ENCODE measurements around the gene NAV2. TPM values are rescaled to one million over a fixed set of nuclear protein-coding genes. Genes with fewer than 3 reads are reported as not detected.

NAV2 gene
- total RNA-seq, 1 experiment from 2014 or later, result 2.1 TPM

DNA sequence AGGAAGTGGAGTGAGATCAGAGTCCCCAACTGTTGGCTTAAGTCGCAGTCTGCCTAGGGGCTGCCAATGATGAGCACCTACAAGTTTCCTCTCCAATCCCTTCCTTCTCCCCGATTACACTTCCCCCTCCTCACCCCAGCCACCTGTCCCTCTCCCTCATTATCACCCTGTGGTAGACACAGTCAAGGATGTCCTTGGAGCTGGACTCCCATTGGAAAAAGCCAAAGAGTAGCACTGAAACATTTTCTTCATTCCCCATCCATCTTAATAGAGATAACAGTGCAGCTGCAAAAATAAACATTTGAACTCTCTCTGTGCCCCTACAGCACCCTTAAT lies 301.4 kb downstream of the NAV2 start:
- CTCF ChIA-PET, result no interaction called here
- no peak overlapping the region for H3K4me2 ChIP-seq (ENCODE audit: low read length)

DNA sequence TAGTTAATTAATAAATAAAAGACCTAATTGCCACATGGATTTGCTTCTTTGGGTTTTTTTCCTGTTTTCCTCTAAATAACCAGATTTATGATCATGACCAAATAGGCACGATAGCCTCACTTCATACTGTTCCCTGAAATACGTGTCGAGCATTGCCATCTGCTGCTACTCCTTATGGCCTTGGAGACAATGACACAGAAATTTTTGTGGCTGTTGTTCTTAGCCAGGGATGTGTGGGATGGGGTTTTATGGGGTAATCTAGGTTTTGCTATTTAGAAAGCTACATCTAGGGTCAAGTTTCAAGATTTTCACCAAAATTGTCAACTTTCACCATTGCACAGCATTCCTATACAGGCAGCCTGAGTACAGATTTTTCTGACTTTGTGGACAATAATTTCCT lies 302.5 kb downstream of the NAV2 start:
- no peaks in the 10 kb centered on the region for H4K20me1 ChIP-seq (ENCODE audit: insufficient read depth)
- H3K27ac ChIP-seq (ENCODE audit: low read depth, low read length), result no peak overlapping the region
- peaks cover 18% of the 10 kb centered on the region for H3K27me3 ChIP-seq (ENCODE audit: insufficient read depth, low read length)
- no peak for DNase-seq (ENCODE audit: low read depth, low spot score)
- BruUV-seq (replicated peaks), result no TSS peak
- CTCF ChIA-PET, result no interaction called here
- H3K9me2 ChIP-seq (ENCODE audit: insufficient read depth), result no peaks in the 10 kb centered on the region
- no peaks in the 10 kb centered on the region for H3K36me3 ChIP-seq (ENCODE audit: control insufficient read depth in 1 of 2, insufficient read depth in 2 of 2, low read length in 2 of 2)
- H3K9me3 ChIP-seq (ENCODE audit: control insufficient read depth in 1 of 2, insufficient read depth in 1 of 2, low read depth in 1 of 2, low read length in 2 of 2), result no peaks in the 10 kb centered on the region
- H3K4me2 ChIP-seq (ENCODE audit: low read length), result no peak overlapping the region
- POLR2A ChIA-PET, result no interaction called here
- H3K79me2 ChIP-seq (ENCODE audit: insufficient read depth, low read length), result no peaks in the 10 kb centered on the region
- no peaks in the 10 kb centered on the region for H3K4me1 ChIP-seq (ENCODE audit: control insufficient read depth in 1 of 2, insufficient read depth in 2 of 2, low read length in 2 of 2)
- intact Hi-C loops (cut with micrococcal nuclease), result no loop called here
- no peak for TF ChIP-seq SIN3A (IDR thresholded peaks at IDR 0.05; ENCODE audit: low read depth)
- TF ChIP-seq, protein P1, sequence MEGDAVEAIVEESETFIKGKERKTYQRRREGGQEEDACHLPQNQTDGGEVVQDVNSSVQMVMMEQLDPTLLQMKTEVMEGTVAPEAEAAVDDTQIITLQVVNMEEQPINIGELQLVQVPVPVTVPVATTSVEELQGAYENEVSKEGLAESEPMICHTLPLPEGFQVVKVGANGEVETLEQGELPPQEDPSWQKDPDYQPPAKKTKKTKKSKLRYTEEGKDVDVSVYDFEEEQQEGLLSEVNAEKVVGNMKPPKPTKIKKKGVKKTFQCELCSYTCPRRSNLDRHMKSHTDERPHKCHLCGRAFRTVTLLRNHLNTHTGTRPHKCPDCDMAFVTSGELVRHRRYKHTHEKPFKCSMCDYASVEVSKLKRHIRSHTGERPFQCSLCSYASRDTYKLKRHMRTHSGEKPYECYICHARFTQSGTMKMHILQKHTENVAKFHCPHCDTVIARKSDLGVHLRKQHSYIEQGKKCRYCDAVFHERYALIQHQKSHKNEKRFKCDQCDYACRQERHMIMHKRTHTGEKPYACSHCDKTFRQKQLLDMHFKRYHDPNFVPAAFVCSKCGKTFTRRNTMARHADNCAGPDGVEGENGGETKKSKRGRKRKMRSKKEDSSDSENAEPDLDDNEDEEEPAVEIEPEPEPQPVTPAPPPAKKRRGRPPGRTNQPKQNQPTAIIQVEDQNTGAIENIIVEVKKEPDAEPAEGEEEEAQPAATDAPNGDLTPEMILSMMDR (IDR thresholded peaks at IDR 0.05 in 2 of 3, conservative IDR thresholded peaks at IDR 0.05 in 1 of 3; ENCODE audit: borderline replicate concordance in 1 of 3, insufficient read depth in 1 of 3, low read depth in 2 of 3, low read length in 2 of 3), result no peak
- no peak for TF ChIP-seq ELF1 (IDR thresholded peaks at IDR 0.05; ENCODE audit: borderline replicate concordance, low read depth)
- TF ChIP-seq ZFX (IDR thresholded peaks at IDR 0.05), result no peak
- no peak for TF ChIP-seq RAD21 (IDR thresholded peaks at IDR 0.05; ENCODE audit: low read depth)
- TF ChIP-seq ZNF274 (IDR thresholded peaks at IDR 0.05; ENCODE audit: low read depth, low read length), result no peak
- no peak for ATAC-seq
- no peak overlapping the region for H2AFZ ChIP-seq (ENCODE audit: low read depth, low read length, poor library complexity, severe bottlenecking)
- H3K4me3 ChIP-seq (replicated peaks in 1 of 2; ENCODE audit: low read depth in 1 of 2, low read length in 2 of 2), result no peak overlapping the region
- no peak overlapping the region for H3K9ac ChIP-seq (ENCODE audit: low read length)
- RAD21 ChIA-PET (ENCODE audit: low non-redundant PET in 1 of 2, low total read pairs in 2 of 2, uncharacterized antibody in 2 of 2, unreplicated experiment in 2 of 2), result no interaction called here

More for the DNA sequence above, 301.4 kb downstream of the NAV2 start:
- H3K36me3 ChIP-seq (ENCODE audit: control insufficient read depth in 1 of 2, insufficient read depth in 2 of 2, low read length in 2 of 2), result no peaks in the 10 kb centered on the region
- POLR2A ChIA-PET, result no interaction called here
- H3K4me1 ChIP-seq (ENCODE audit: control insufficient read depth in 1 of 2, insufficient read depth in 2 of 2, low read length in 2 of 2), result no peaks in the 10 kb centered on the region
- RAD21 ChIA-PET (ENCODE audit: low non-redundant PET in 1 of 2, low total read pairs in 2 of 2, uncharacterized antibody in 2 of 2, unreplicated experiment in 2 of 2), result no interaction called here
- no peak for ATAC-seq
- no peaks in the 10 kb centered on the region for H3K9me2 ChIP-seq (ENCODE audit: insufficient read depth)
- intact Hi-C loops (cut with micrococcal nuclease), result no loop called here
- no peak overlapping the region for H3K9ac ChIP-seq (ENCODE audit: low read length)
- H3K9me3 ChIP-seq (ENCODE audit: control insufficient read depth in 1 of 2, insufficient read depth in 1 of 2, low read depth in 1 of 2, low read length in 2 of 2), result no peaks in the 10 kb centered on the region
- no peak for DNase-seq (ENCODE audit: low read depth, low spot score)
- peaks cover 21% of the 10 kb centered on the region for H3K27me3 ChIP-seq (ENCODE audit: insufficient read depth, low read length)
- BruUV-seq (replicated peaks), result no TSS peak
- H4K20me1 ChIP-seq (ENCODE audit: insufficient read depth), result no peaks in the 10 kb centered on the region
- no peak overlapping the region for H2AFZ ChIP-seq (ENCODE audit: low read depth, low read length, poor library complexity, severe bottlenecking)
- H3K4me3 ChIP-seq (replicated peaks in 1 of 2; ENCODE audit: low read depth in 1 of 2, low read length in 2 of 2), result no peak overlapping the region
- TF ChIP-seq EZH2phosphoT487 (IDR thresholded peaks at IDR 0.05; ENCODE audit: borderline replicate concordance), result no peak
- H3K79me2 ChIP-seq (ENCODE audit: insufficient read depth, low read length), result no peaks in the 10 kb centered on the region
- no peak overlapping the region for H3K27ac ChIP-seq (ENCODE audit: low read depth, low read length)

Data from HCT116 (cell line).